Naive thymus-derived CD4-positive, alpha-beta T cell (primary cell): ENCODE results near the gene ZNF488. TPM values are rescaled to one million over a fixed set of nuclear protein-coding genes. Genes with fewer than 3 reads are reported as not detected.

Experiments used
- ATAC-seq: fragments of 150-1000 bp; cut with Tn5 transposase; 2 replicates; pipeline ENCODE4 v1.10.0; 2021; ENCODE audit warnings: mild to moderate bottlenecking, moderate library complexity
- CTCF ChIA-PET: fragments of 350-600 bp; sonication (Branson Sonifier 250); formaldehyde crosslinking; loops from one replicate; lab custom pipeline; 2021; ENCODE audit warnings: antibody characterized with exemption; lab: Charles Lee
- POLR2A ChIA-PET: fragments of 350-600 bp; sonication (Branson Sonifier 250); formaldehyde crosslinking; loops from one replicate; lab custom pipeline; 2021; ENCODE audit warnings: antibody characterized with exemption, inconsistent platforms; lab: Charles Lee
- DNase-seq, 9 donors: peaks; one replicate each; pipeline versions ENCODE4 v3.0.0 to v3.0.0-alpha.2; 2020 to 2022; ENCODE audit warnings: mixed read lengths in 1 of 9
- H3K27ac ChIP-seq: one replicate; pipeline ENCODE4 v1.7.0; 2013; ENCODE audit warnings: mild to moderate bottlenecking, low read depth, low read length, moderate library complexity
- H3K27me3 ChIP-seq, 2 donors: one replicate each; pipeline ENCODE4 v1.7.0; 2013; ENCODE audit warnings: low read length in 2 of 2, mild to moderate bottlenecking in 2 of 2, moderate library complexity in 2 of 2; ENCODE audit not compliant: control insufficient read depth in 2 of 2, insufficient read depth in 2 of 2
- H3K36me3 ChIP-seq, 3 experiments: 1 replicate in 2 of 3; 2 replicates in 1 of 3; pipeline ENCODE4 v1.7.0; 2013; ENCODE audit warnings: low read length in 3 of 3, mild to moderate bottlenecking in 3 of 3, moderate library complexity in 1 of 3; ENCODE audit not compliant: insufficient read depth in 3 of 3, control insufficient read depth in 2 of 3
- H3K4me1 ChIP-seq, 2 donors: one replicate each; pipeline ENCODE4 v1.7.0; 2013; ENCODE audit warnings: low read length in 2 of 2, mild to moderate bottlenecking in 2 of 2, moderate library complexity in 1 of 2; ENCODE audit not compliant: control insufficient read depth in 2 of 2, insufficient read depth in 2 of 2
- H3K4me3 ChIP-seq: 2 replicates; pipeline ENCODE4 v1.7.0; 2013; ENCODE audit warnings: mild to moderate bottlenecking, low read length
- H3K9me3 ChIP-seq, 3 experiments: 1 replicate in 2 of 3; 2 replicates in 1 of 3; pipeline ENCODE4 v1.7.0; 2013; ENCODE audit warnings: low read length in 3 of 3; ENCODE audit not compliant: control insufficient read depth in 2 of 3
- H3K27ac Mint-ChIP-seq, 9 donors: one replicate each; pipeline ENCODE4 v1.8.0; 2020 to 2022; ENCODE audit warnings: mixed read lengths in 9 of 9, mild to moderate bottlenecking in 8 of 9, moderate library complexity in 5 of 9, inconsistent platforms in 2 of 9
- H3K27me3 Mint-ChIP-seq, 5 donors: one replicate each; pipeline ENCODE4 v1.8.0; 2021 to 2022; ENCODE audit warnings: mixed read lengths in 5 of 5, mild to moderate bottlenecking in 1 of 5
- H3K36me3 Mint-ChIP-seq, 5 donors: one replicate each; pipeline ENCODE4 v1.8.0; 2020 to 2022; ENCODE audit warnings: mixed read lengths in 5 of 5, mild to moderate bottlenecking in 3 of 5, inconsistent platforms in 1 of 5
- H3K4me1 Mint-ChIP-seq, 7 donors: one replicate each; pipeline ENCODE4 v1.8.0; 2020 to 2022; ENCODE audit warnings: mixed read lengths in 7 of 7, mild to moderate bottlenecking in 3 of 7, inconsistent platforms in 1 of 7
- H3K4me3 Mint-ChIP-seq, 10 donors: one replicate each; pipeline ENCODE4 v1.8.0; 2020 to 2022; ENCODE audit warnings: mild to moderate bottlenecking in 10 of 10, mixed read lengths in 10 of 10, moderate library complexity in 6 of 10, inconsistent platforms in 2 of 10
- H3K9me3 Mint-ChIP-seq, 11 donors: one replicate each; pipeline ENCODE4 v1.8.0; 2020 to 2022; ENCODE audit warnings: mixed read lengths in 11 of 11, mild to moderate bottlenecking in 4 of 11, inconsistent platforms in 1 of 11, moderate library complexity in 1 of 11
- intact Hi-C, 2 donors: fragments of 100-400 bp; cut with micrococcal nuclease; formaldehyde crosslinking; loops; one replicate each; pipeline ENCODE4 v1.15.1; 2023
- polyA plus RNA-seq, 2 donors: library from polyadenylated mRNA; unstranded; fragments of 300-500 nt; fragmentation: Illumina TruSeq; gene quantifications; one replicate each; pipeline ENCODE4 v1.2.3, GENCODE V29; 2021
- total RNA-seq, 6 experiments: library from RNA in 5 of 6; stranded (reverse) in 5 of 6; gene quantifications; 1 replicate in 5 of 6; 2 replicates in 1 of 6; pipeline ENCODE4 v1.2.3 and lab custom pipeline; 2021 to 2026

The ZNF488 gene
- total and polyA plus RNA-seq, 7 experiments from 2014 or later: 0.12 TPM; not detected in 6

GRCh38 chr10:47346581-47347302, 37.4 kb downstream of the ZNF488 start:
- H3K4me3 ChIP-seq: no peak overlapping the region
- no peaks in the 10 kb centered on the region for H3K9me3 ChIP-seq
- Mint-ChIP-seq H3K4me1 (no peaks in the 10 kb centered on the region), H3K9me3 (no peaks in the 10 kb centered on the region), H3K36me3 (no peaks in the 10 kb centered on the region), H3K27me3 (peaks cover 0 to 4% (median 0%) of the 10 kb centered on the region in 5 donors), H3K27ac (no peak overlapping the region), H3K4me3 (no peak overlapping the region)
- H3K4me1 ChIP-seq: no peaks in the 10 kb centered on the region
- intact Hi-C loops: no loop called here
- no peak overlapping the region for H3K27ac ChIP-seq
- no peaks in the 10 kb centered on the region for H3K27me3 ChIP-seq
- POLR2A ChIA-PET: no interaction called here
- ATAC-seq (no peak), DNase-seq (no peak)
- CTCF ChIA-PET: no interaction called here
- H3K36me3 ChIP-seq: no peaks in the 10 kb centered on the region

- H3K36me3 ChIP-seq: no peaks in the 10 kb centered on the region
- H3K4me3 ChIP-seq: no peak overlapping the region
- ChIA-PET POLR2A (no interaction called here), CTCF (no interaction called here)
- no peaks in the 10 kb centered on the region for H3K36me3 Mint-ChIP-seq
- DNase-seq (no peak), ATAC-seq (no peak)
- H3K4me3 Mint-ChIP-seq: no peak overlapping the region
- no peaks in the 10 kb centered on the region for H3K27me3 ChIP-seq
- peaks cover 0 to 4% (median 0%) of the 10 kb centered on the region in 7 donors for H3K4me1 Mint-ChIP-seq
- H3K27ac Mint-ChIP-seq: no peak overlapping the region
- H3K27me3 Mint-ChIP-seq: peaks cover 0 to 13% (median 5%) of the 10 kb centered on the region in 5 donors
- H3K9me3 Mint-ChIP-seq: no peaks in the 10 kb centered on the region
- no peak overlapping the region for H3K27ac ChIP-seq
- intact Hi-C loops: no loop called here
- H3K9me3 ChIP-seq: no peaks in the 10 kb centered on the region
- no peaks in the 10 kb centered on the region for H3K4me1 ChIP-seq
Observed at GRCh38 chr10:47344996-47345870, 38.9 kb downstream of the ZNF488 start.

DNA sequence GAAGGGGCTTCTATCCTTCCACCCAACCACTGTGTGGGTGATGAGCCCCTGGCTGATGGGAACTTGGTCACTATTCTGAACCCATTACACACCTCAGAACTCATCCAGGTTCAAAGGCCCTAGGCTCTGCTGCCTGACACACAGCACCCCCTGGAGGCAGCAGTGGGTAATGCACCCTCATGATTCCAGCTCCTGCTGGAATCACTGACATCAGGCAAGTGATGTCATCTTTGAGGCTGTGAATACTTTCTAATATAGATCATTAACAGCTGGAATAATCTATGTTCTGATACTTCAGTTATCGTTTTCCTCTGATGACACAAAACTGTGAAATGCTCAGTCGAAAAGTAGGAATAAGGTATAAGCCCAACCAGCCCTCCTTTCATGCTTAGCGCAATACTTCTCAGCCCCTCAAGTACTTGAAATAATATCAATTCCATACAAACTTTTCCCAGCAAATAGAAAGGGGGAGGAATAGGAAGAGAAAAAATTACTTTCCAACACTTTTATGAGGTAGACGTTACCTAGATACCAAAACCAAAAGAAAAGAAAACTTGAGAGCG, 43.4 kb downstream of the ZNF488 start:
- Mint-ChIP-seq H3K27ac (no peak overlapping the region), H3K9me3 (no peaks in the 10 kb centered on the region), H3K4me3 (no peak overlapping the region), H3K36me3 (no peaks in the 10 kb centered on the region), H3K27me3 (peaks cover 4 to 20% (median 11%) of the 10 kb centered on the region in 5 donors), H3K4me1 (peaks cover 0 to 5% (median 0%) of the 10 kb centered on the region in 7 donors)
- peak; percentile 45 to 76 (median 64) for DNase-seq
- H3K36me3 ChIP-seq: no peaks in the 10 kb centered on the region
- H3K9me3 ChIP-seq: no peaks in the 10 kb centered on the region
- H3K4me3 ChIP-seq: no peak overlapping the region
- H3K27me3 ChIP-seq: no peaks in the 10 kb centered on the region
- H3K4me1 ChIP-seq: no peaks in the 10 kb centered on the region
- CTCF ChIA-PET: interaction anchor here (0.7 to 2.0 kb wide), 8 partner anchors 13 to 346 kb away, joined by 3 to 15 read pairs (median 4); no protein-coding TSS in a partner anchor
- intact Hi-C loops: loop anchor here (1.0 kb wide), 3 partner anchors 28 to 316 kb away; no protein-coding TSS in a partner anchor
- H3K27ac ChIP-seq: no peak overlapping the region
- POLR2A ChIA-PET: no interaction called here
- peak; percentile 88 for ATAC-seq

DNA sequence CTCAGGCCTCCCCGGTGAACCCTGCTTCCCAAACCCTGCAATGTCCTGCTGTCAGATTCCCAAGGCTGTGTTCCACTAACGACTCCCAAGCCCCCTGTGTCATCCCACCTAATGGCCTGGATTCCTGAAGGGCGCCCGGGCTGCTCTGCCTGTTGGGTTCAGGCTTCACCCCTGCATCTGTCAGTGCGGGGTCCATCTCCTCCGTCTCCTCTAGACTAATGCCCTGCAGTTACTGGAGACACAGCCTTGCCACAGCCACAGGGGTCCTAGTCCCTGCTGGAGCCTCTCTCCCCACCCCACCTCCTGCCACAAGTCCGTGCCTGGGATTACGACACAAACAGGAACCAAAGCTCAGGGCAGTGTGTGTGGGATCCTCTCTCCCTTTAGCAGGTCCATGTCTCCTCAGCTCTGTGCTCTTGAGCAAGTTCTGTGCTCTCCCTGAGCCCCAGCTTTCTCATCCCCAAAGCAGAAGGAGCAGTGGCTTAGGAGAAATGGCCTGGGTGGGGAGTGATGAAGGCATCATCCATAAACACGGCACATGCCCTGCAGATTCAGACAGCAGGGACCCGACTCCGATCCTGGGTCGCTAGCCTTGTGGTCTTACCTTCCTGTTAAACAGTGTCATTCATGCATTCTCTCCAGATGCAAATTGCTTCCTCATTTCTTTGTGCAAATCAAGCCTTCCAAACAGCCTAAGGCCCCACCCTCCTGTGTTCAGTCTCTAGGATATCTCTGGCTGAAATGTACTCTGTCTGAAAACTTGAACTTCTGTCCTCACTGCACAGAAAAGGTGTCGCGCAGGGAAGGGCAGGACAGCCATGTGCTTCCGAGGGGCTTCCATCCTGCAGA, 44.1 kb downstream of the ZNF488 start:
- POLR2A ChIA-PET: no interaction called here
- CTCF ChIA-PET: interaction anchor here (0.8 to 2.0 kb wide), 6 partner anchors 28 to 345 kb away, joined by 3 to 15 read pairs (median 4); no protein-coding TSS in a partner anchor

GRCh38 chr10:47339186-47339735, 44.8 kb downstream of the ZNF488 start:
- no peak for ATAC-seq
- POLR2A ChIA-PET: interaction anchor here (0.7 kb wide), 1 partner anchor 12 kb away, joined by 5 read pairs; no protein-coding TSS in a partner anchor
- Mint-ChIP-seq H3K4me3 (no peak overlapping the region), H3K9me3 (no peaks in the 10 kb centered on the region), H3K4me1 (peaks cover 0 to 5% (median 0%) of the 10 kb centered on the region in 7 donors), H3K27ac (no peak overlapping the region), H3K27me3 (peaks cover 4 to 19% (median 14%) of the 10 kb centered on the region in 5 donors), H3K36me3 (no peaks in the 10 kb centered on the region)
- Histone ChIP-seq H3K27me3 (no peaks in the 10 kb centered on the region), H3K36me3 (no peaks in the 10 kb centered on the region), H3K9me3 (no peaks in the 10 kb centered on the region), H3K4me1 (no peaks in the 10 kb centered on the region), H3K4me3 (no peak overlapping the region), H3K27ac (no peak overlapping the region)
- intact Hi-C loops: no loop called here
- no peak for DNase-seq
- CTCF ChIA-PET: interaction anchor here (0.7 to 1.9 kb wide), 4 partner anchors 27 to 315 kb away, joined by 3 to 15 read pairs (median 4); no protein-coding TSS in a partner anchor

More for the DNA sequence above, 44.1 kb downstream of the ZNF488 start:
- H3K4me1 Mint-ChIP-seq: peaks cover 0 to 5% (median 0%) of the 10 kb centered on the region in 7 donors
- intact Hi-C loops: loop anchor here (1.0 kb wide), 3 partner anchors 28 to 316 kb away; no protein-coding TSS in a partner anchor
- DNase-seq (peak in 1 of 9 donors; percentile 3), ATAC-seq (peak; percentile 14)
- Histone ChIP-seq H3K27ac (no peak overlapping the region), H3K36me3 (no peaks in the 10 kb centered on the region), H3K27me3 (no peaks in the 10 kb centered on the region), H3K4me1 (no peaks in the 10 kb centered on the region), H3K4me3 (no peak overlapping the region), H3K9me3 (no peaks in the 10 kb centered on the region)
- H3K9me3 Mint-ChIP-seq: no peaks in the 10 kb centered on the region
- H3K27me3 Mint-ChIP-seq: peaks cover 4 to 19% (median 11%) of the 10 kb centered on the region in 5 donors
- H3K4me3 Mint-ChIP-seq: no peak overlapping the region
- H3K27ac Mint-ChIP-seq: no peak overlapping the region
- H3K36me3 Mint-ChIP-seq: no peaks in the 10 kb centered on the region
